ENCODE data around the gene SREBF2. TPM values are rescaled to one million over a fixed set of nuclear protein-coding genes. Genes with fewer than 3 reads are reported as not detected.
A peak's percentile ranks its signal among the peaks of the same experiment; 100 is the strongest.

The SREBF2 gene
- polyA plus RNA-seq, 4 donors = 14.1 to 82.2 (median 48.1) TPM

DNA sequence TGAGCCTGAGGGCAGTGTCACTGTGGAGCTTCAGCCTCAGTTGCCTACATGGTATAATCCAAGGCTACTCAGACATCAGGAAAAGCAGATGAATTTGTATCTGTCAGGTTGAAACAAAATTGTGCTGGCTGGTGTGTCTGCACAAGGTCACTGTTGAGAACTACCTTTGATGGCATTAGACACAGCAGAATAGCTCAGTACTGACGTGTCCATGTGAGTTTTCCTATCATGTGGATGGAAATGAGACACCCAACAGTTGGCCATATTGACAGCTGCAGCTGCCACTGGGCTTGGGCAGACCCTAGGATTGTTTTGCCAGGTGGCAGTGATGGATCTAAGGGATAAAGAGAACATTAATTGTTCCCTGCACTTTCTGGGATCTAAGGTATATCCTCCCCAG is 16.7 kb upstream of the SREBF2 start:
- no peak overlapping the region for H3K27ac ChIP-seq (ENCODE audit: low read depth in 1 of 3, low read length in 2 of 3)
- no peaks in the 10 kb centered on the region for H3K4me1 ChIP-seq (ENCODE audit: control insufficient read depth in 3 of 3, insufficient read depth in 2 of 3, low read depth in 1 of 3, low read length in 2 of 3)
- peaks cover 2 to 58% (median 3%) of the 10 kb centered on the region in 3 donors for H3K36me3 ChIP-seq (ENCODE audit: control insufficient read depth in 3 of 3, insufficient read depth in 2 of 3, low read depth in 1 of 3, low read length in 3 of 3)
- H3K9me3 ChIP-seq (ENCODE audit: control insufficient read depth in 2 of 2, insufficient read depth in 1 of 2, low read depth in 1 of 2, low read length in 1 of 2) = no peaks in the 10 kb centered on the region
- H3K4me3 ChIP-seq (ENCODE audit: low read depth in 1 of 3, low read length in 3 of 3) = no peak overlapping the region
- no peaks in the 10 kb centered on the region for H3K27me3 ChIP-seq (ENCODE audit: control insufficient read depth in 3 of 3, insufficient read depth in 3 of 3, low read length in 3 of 3)
- FAIRE-seq (no peak), DNase-seq (no peak)
- 91 to 97% (median 95%) methylated on average over 1 of the region's 1 CpG for whole genome bisulfite sequencing, 3 donors

DNA sequence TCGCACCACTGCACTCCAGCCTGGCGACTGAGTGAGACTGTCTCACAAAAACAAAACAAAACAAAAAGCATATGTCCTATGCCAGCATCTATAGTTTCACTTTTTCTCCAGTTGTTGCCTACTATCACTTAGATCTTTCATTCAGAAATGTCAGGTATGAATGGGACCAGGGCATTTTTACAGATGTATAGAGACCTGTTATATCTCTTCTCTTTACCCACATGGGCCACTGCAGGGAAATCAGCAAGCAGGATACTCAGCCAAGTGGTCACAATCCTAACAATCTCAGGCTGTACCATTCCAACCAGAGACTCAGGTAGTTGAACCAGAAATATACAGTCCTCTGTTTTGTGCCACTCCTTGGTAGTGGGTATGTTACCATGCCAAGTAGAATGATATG is 16.0 kb upstream of the SREBF2 start:
- Histone ChIP-seq H3K4me3 (ENCODE audit: low read depth in 1 of 3, low read length in 3 of 3) (no peak overlapping the region), H3K36me3 (ENCODE audit: control insufficient read depth in 3 of 3, insufficient read depth in 2 of 3, low read depth in 1 of 3, low read length in 3 of 3) (peaks cover 0 to 58% (median 3%) of the 10 kb centered on the region in 3 donors), H3K27ac (ENCODE audit: low read depth in 1 of 3, low read length in 2 of 3) (no peak overlapping the region), H3K4me1 (ENCODE audit: control insufficient read depth in 3 of 3, insufficient read depth in 2 of 3, low read depth in 1 of 3, low read length in 2 of 3) (no peaks in the 10 kb centered on the region), H3K9me3 (ENCODE audit: control insufficient read depth in 2 of 2, insufficient read depth in 1 of 2, low read depth in 1 of 2, low read length in 1 of 2) (no peaks in the 10 kb centered on the region), H3K27me3 (ENCODE audit: control insufficient read depth in 3 of 3, insufficient read depth in 3 of 3, low read length in 3 of 3) (no peaks in the 10 kb centered on the region)
- no peak for DNase-seq
- FAIRE-seq = no peak
- 91 to 100% (median 93%) methylated on average over 2 of the region's 2 CpGs for WGBS, 3 donors

DNA sequence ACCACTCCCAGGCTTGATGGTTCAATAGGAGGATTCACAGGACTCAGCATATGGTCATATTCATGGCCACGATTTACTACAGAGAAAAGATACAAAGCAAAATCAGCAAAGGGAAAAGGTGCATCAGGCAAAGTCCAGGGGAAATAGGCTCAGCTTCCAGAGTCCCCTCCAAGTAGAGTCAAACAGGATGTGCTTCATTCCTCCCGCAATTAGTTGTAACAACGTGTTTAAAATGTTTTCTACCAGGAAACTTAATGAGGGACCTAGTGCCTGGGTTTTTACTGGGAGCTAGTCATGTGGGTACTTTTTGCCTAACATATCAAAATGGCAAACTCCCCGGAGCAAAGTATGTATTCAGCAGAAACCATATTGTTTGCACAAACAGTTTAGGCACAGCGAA is 14.9 kb upstream of the SREBF2 start:
- H3K27me3 ChIP-seq (ENCODE audit: control insufficient read depth in 3 of 3, insufficient read depth in 3 of 3, low read length in 3 of 3) = no peaks in the 10 kb centered on the region
- peaks cover 0 to 59% (median 3%) of the 10 kb centered on the region in 3 donors for H3K36me3 ChIP-seq (ENCODE audit: control insufficient read depth in 3 of 3, insufficient read depth in 2 of 3, low read depth in 1 of 3, low read length in 3 of 3)
- no peak overlapping the region for H3K27ac ChIP-seq (ENCODE audit: low read depth in 1 of 3, low read length in 2 of 3)
- 74 to 88% (median 84%) methylated on average over 5 of the region's 5 CpGs for WGBS, 3 donors
- no peaks in the 10 kb centered on the region for H3K4me1 ChIP-seq (ENCODE audit: control insufficient read depth in 3 of 3, insufficient read depth in 2 of 3, low read depth in 1 of 3, low read length in 2 of 3)
- no peak for FAIRE-seq
- H3K4me3 ChIP-seq (ENCODE audit: low read depth in 1 of 3, low read length in 3 of 3) = no peak overlapping the region
- DNase-seq = no peak
- no peaks in the 10 kb centered on the region for H3K9me3 ChIP-seq (ENCODE audit: control insufficient read depth in 2 of 2, insufficient read depth in 1 of 2, low read depth in 1 of 2, low read length in 1 of 2)

DNA sequence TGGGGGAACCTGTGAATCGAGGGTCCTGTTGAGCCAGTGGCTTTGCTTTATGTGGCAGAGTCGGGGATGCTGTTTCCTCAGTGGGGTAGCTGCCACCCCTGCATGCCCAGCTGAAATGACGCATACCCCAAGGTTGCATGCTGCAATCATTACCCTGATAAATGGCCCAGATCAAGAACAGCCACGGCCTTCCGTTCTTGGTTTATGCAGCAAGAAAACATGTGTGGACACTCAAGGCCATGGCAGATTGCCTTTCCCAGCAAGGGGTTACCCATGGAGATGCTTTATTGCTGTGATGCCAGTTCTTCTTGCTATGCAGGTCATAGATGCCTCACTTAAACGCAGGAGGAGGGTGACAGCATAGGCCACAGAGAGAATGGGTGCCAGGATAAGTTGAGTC is 14.3 kb upstream of the SREBF2 start:
- no peaks in the 10 kb centered on the region for H3K9me3 ChIP-seq (ENCODE audit: control insufficient read depth in 2 of 2, insufficient read depth in 1 of 2, low read depth in 1 of 2, low read length in 1 of 2)
- 88 to 90% (median 89%) methylated on average over 6 of the region's 6 CpGs for WGBS, 3 donors
- DNase-seq (no peak), FAIRE-seq (no peak)
- no peak overlapping the region for H3K4me3 ChIP-seq (ENCODE audit: low read depth in 1 of 3, low read length in 3 of 3)
- H3K36me3 ChIP-seq (ENCODE audit: control insufficient read depth in 3 of 3, insufficient read depth in 2 of 3, low read depth in 1 of 3, low read length in 3 of 3) = peaks cover 0 to 58% (median 0%) of the 10 kb centered on the region in 3 donors
- no peaks in the 10 kb centered on the region for H3K27me3 ChIP-seq (ENCODE audit: control insufficient read depth in 3 of 3, insufficient read depth in 3 of 3, low read length in 3 of 3)
- no peaks in the 10 kb centered on the region for H3K4me1 ChIP-seq (ENCODE audit: control insufficient read depth in 3 of 3, insufficient read depth in 2 of 3, low read depth in 1 of 3, low read length in 2 of 3)
- H3K27ac ChIP-seq (ENCODE audit: low read depth in 1 of 3, low read length in 2 of 3) = no peak overlapping the region

DNA sequence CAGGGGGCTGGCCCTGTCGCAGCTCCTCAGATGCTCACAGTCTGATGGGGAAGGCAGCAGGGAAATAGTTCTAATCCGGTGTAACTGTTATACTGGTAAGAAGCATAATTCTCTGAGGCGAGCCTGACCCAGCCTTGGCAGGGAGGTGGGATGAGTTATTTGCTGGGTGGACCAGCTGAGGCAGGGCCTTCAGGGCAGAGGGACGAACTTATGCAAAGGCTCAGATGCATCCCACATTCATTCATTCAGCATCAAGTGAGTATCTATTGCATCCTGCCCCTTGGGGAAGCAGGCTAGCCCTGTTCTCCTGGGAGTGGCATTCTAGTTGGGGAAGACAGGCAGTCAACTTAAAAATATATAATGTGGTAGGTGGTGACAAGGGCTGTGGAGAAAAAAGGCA is 13.6 kb upstream of the SREBF2 start:
- DNase-seq = no peak
- no peak for FAIRE-seq
- H3K4me3 ChIP-seq (ENCODE audit: low read depth in 1 of 3, low read length in 3 of 3) = no peak overlapping the region
- no peaks in the 10 kb centered on the region for H3K9me3 ChIP-seq (ENCODE audit: control insufficient read depth in 2 of 2, insufficient read depth in 1 of 2, low read depth in 1 of 2, low read length in 1 of 2)
- no peaks in the 10 kb centered on the region for H3K4me1 ChIP-seq (ENCODE audit: control insufficient read depth in 3 of 3, insufficient read depth in 2 of 3, low read depth in 1 of 3, low read length in 2 of 3)
- WGBS, 3 donors = 95 to 98% (median 98%) methylated on average over 4 of the region's 4 CpGs
- no peaks in the 10 kb centered on the region for H3K27me3 ChIP-seq (ENCODE audit: control insufficient read depth in 3 of 3, insufficient read depth in 3 of 3, low read length in 3 of 3)
- no peak overlapping the region for H3K27ac ChIP-seq (ENCODE audit: low read depth in 1 of 3, low read length in 2 of 3)
- H3K36me3 ChIP-seq (ENCODE audit: control insufficient read depth in 3 of 3, insufficient read depth in 2 of 3, low read depth in 1 of 3, low read length in 3 of 3) = peaks cover 0 to 57% (median 0%) of the 10 kb centered on the region in 3 donors

DNA sequence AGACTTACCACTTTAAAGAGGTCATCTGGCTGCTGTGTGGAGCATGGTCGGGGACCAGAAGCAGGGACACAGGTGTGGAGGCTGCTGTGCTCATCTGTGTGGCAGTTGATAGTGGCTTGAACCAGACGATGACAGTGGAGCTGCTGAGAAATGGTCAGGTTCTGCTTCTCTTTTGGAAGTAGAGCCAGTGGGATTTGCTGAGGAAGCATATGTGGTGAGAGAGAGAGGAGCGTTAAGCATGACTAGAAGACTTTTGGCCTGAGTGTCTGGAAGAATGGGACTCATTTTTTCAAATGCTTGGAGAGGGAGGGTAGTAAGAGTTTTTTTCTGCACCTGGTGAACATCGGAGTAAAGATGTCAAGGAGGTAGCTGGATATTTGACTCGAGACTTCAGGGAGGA is 12.5 kb upstream of the SREBF2 start:
- FAIRE-seq (no peak), DNase-seq (no peak)
- no peak overlapping the region for H3K4me3 ChIP-seq (ENCODE audit: low read depth in 1 of 3, low read length in 3 of 3)
- no peaks in the 10 kb centered on the region for H3K9me3 ChIP-seq (ENCODE audit: control insufficient read depth in 2 of 2, insufficient read depth in 1 of 2, low read depth in 1 of 2, low read length in 1 of 2)
- H3K36me3 ChIP-seq (ENCODE audit: control insufficient read depth in 3 of 3, insufficient read depth in 2 of 3, low read depth in 1 of 3, low read length in 3 of 3) = peaks cover 0 to 58% (median 2%) of the 10 kb centered on the region in 3 donors
- H3K27me3 ChIP-seq (ENCODE audit: control insufficient read depth in 3 of 3, insufficient read depth in 3 of 3, low read length in 3 of 3) = no peaks in the 10 kb centered on the region
- no peaks in the 10 kb centered on the region for H3K4me1 ChIP-seq (ENCODE audit: control insufficient read depth in 3 of 3, insufficient read depth in 2 of 3, low read depth in 1 of 3, low read length in 2 of 3)
- WGBS, 3 donors = 83 to 89% (median 87%) methylated on average over 5 of the region's 5 CpGs
- no peak overlapping the region for H3K27ac ChIP-seq (ENCODE audit: low read depth in 1 of 3, low read length in 2 of 3)

DNA sequence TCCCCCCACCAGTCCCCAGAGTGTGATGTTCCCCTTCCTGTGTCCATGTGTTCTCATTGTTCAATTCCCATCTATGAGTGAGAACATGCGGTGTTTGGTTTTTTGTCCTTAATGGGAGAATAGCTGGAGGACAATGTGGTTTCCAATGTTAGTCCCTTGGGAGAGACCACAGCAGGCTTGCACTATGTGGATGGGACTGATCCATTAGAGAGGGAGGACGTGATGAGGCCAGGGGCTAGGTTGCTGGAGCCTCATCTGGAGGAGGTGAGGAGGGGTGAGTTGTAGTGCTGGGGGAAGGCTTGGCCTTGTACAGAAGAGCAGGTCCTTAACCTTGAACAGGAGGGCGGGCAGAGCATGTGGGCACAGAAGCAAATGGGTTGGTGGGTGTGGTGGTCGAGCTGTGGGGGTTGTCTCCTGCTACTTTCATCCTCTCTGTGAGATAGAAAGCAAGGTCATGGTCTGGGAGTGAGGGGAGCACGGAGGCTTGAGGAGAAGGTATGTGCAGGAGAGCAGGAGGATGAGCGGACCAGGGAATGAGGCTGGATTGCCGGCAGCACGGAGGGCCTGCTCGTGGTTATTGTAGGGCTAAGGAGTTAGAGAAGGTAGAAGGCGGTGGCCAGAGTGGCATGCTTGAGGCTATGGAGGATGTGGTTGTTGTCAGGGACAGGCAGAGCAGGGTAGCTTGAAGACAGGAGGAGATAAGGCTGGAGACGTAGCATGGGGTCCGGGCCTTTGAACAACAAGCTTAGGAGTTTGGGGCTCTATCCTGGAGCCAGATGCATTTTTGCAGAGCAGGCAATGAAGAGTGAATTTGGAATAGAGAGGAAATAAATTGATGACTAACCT is 11.2 kb upstream of the SREBF2 start:
- no peak overlapping the region for H3K27ac ChIP-seq (ENCODE audit: low read depth in 1 of 3, low read length in 2 of 3)
- H3K36me3 ChIP-seq (ENCODE audit: control insufficient read depth in 3 of 3, insufficient read depth in 2 of 3, low read depth in 1 of 3, low read length in 3 of 3) = peaks cover 0 to 62% (median 2%) of the 10 kb centered on the region in 3 donors
- H3K27me3 ChIP-seq (ENCODE audit: control insufficient read depth in 3 of 3, insufficient read depth in 3 of 3, low read length in 3 of 3) = no peaks in the 10 kb centered on the region
- no peak overlapping the region for H3K4me3 ChIP-seq (ENCODE audit: low read depth in 1 of 3, low read length in 3 of 3)
- H3K4me1 ChIP-seq (ENCODE audit: control insufficient read depth in 3 of 3, insufficient read depth in 2 of 3, low read depth in 1 of 3, low read length in 2 of 3) = peaks cover 0 to 8% (median under 1%) of the 10 kb centered on the region in 3 donors
- WGBS, 3 donors = 85 to 89% (median 87%) methylated on average over 12 of the region's 12 CpGs
- H3K9me3 ChIP-seq (ENCODE audit: control insufficient read depth in 2 of 2, insufficient read depth in 1 of 2, low read depth in 1 of 2, low read length in 1 of 2) = no peaks in the 10 kb centered on the region
- FAIRE-seq (no peak), DNase-seq (no peak)

DNA sequence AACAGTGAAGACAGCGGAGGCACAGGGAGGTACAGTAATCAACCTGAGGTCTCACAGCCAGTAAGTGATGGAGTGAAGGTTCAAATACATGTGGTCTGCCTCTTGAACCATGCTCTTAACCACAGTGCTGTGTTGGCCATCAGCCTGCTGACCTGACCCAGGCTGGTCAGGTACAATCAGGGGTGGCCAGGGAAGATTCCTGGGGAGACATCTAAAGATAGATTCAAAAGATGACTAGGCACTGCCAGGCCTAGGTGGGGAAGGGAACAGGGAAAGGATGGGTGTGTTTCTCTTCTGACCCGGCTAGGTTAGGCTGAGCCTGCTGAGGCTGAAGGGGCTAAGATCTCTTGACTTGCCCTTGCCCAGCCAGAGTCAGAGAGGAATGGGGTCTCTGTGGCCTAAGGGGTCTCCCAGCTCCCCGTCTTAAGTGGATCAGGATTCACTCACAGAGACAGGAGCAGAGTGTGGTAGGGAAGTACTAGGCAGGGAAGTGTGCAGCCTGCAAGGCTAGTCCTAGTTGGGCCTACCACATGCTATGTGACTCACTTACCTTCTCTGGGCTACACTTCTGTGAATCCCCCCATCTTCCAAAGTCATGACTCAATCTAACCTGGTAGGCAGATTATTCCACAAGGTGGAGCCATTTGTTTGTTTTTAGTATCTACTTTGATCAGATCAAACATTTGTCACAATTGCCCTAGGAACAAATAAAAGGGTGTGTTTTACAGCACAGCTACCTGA is 10.4 kb upstream of the SREBF2 start:
- H3K4me1 ChIP-seq (ENCODE audit: control insufficient read depth in 3 of 3, insufficient read depth in 2 of 3, low read depth in 1 of 3, low read length in 2 of 3) = peaks cover 0 to 15% (median 4%) of the 10 kb centered on the region in 3 donors
- no peak overlapping the region for H3K4me3 ChIP-seq (ENCODE audit: low read depth in 1 of 3, low read length in 3 of 3)
- peaks cover 0 to 64% (median 2%) of the 10 kb centered on the region in 3 donors for H3K36me3 ChIP-seq (ENCODE audit: control insufficient read depth in 3 of 3, insufficient read depth in 2 of 3, low read depth in 1 of 3, low read length in 3 of 3)
- H3K27me3 ChIP-seq (ENCODE audit: control insufficient read depth in 3 of 3, insufficient read depth in 3 of 3, low read length in 3 of 3) = no peaks in the 10 kb centered on the region
- peak; percentile 68 to 85 for DNase-seq
- no peaks in the 10 kb centered on the region for H3K9me3 ChIP-seq (ENCODE audit: control insufficient read depth in 2 of 2, insufficient read depth in 1 of 2, low read depth in 1 of 2, low read length in 1 of 2)
- FAIRE-seq = no peak
- 70 to 81% (median 74%) methylated on average over 3 of the region's 3 CpGs for WGBS, 3 donors
- no peak overlapping the region for H3K27ac ChIP-seq (ENCODE audit: low read depth in 1 of 3, low read length in 2 of 3)

Measured in small intestine (tissue), 7 donors.